IMR-90 (cell line): ENCODE measurements around the gene ANXA4. TPM values are rescaled to one million over a fixed set of nuclear protein-coding genes. Genes with fewer than 3 reads are reported as not detected.
A peak's percentile ranks its signal among the peaks of the same experiment; 100 is the strongest.

ENCODE experiments used
- ATAC-seq: fragments of 200-7000 bp; cut with Tn5 transposase; 2 replicates; pipeline ENCODE4 v1.9.1; 2020; ENCODE audit warnings: low read depth, mild to moderate bottlenecking, moderate library complexity
- BruUV-seq: library from RNA; stranded (reverse); fragments of 400-500 nt; replicated peaks from 2 replicates; lab custom pipeline; 2021; lab: Mats Ljungman, UMichigan
- CTCF ChIA-PET: fragments of 300-600 bp; formaldehyde crosslinking; extraction: SDS; loops from one replicate; lab custom pipeline; 2021; ENCODE audit warnings: antibody characterized with exemption; lab: Yijun Ruan, JAX
- POLR2A ChIA-PET: fragments of 300-600 bp; sonication (Branson Sonifier 250); formaldehyde crosslinking; loops from one replicate; lab custom pipeline; 2022; ENCODE audit warnings: antibody characterized with exemption; ENCODE audit not compliant: unreplicated experiment; lab: Charles Lee
- DNase-seq: peaks from one replicate; pipeline ENCODE4 v3.0.0; 2013
- H2AFZ ChIP-seq: replicated peaks from 2 replicates; pipeline ENCODE3; 2013; ENCODE audit warnings: low read length, mild to moderate bottlenecking; ENCODE audit not compliant: poor library complexity
- H2AK5ac ChIP-seq: 2 replicates; pipeline ENCODE4 v1.6.1; 2013; ENCODE audit warnings: low read depth, low read length, inconsistent platforms
- H2AK9ac ChIP-seq: replicated peaks from 2 replicates; pipeline ENCODE3; 2013; ENCODE audit warnings: mild to moderate bottlenecking, low read depth, low read length, moderate library complexity; ENCODE audit not compliant: poor library complexity
- H2BK120ac ChIP-seq: 2 replicates; pipeline ENCODE4 v1.6.1; 2013; ENCODE audit warnings: low read depth, low read length, inconsistent platforms
- H2BK15ac ChIP-seq: 3 replicates; pipeline ENCODE4 v1.6.1; 2013; ENCODE audit warnings: low read depth, low read length, inconsistent platforms
- H2BK20ac ChIP-seq: 2 replicates; pipeline ENCODE4 v1.6.1; 2013; ENCODE audit warnings: low read depth, mild to moderate bottlenecking, inconsistent platforms, low read length, moderate library complexity
- H2BK5ac ChIP-seq: 2 replicates; pipeline ENCODE4 v1.6.1; 2013; ENCODE audit warnings: mild to moderate bottlenecking, low read depth, low read length, inconsistent platforms; ENCODE audit not compliant: poor library complexity, severe bottlenecking
- H3K14ac ChIP-seq: replicated peaks from 2 replicates; pipeline ENCODE4 v1.6.1; 2013; ENCODE audit warnings: low read depth, low read length, inconsistent platforms
- H3K18ac ChIP-seq: 2 replicates; pipeline ENCODE4 v1.6.1; 2013; ENCODE audit warnings: low read depth, low read length, control low read depth
- H3K23ac ChIP-seq: 2 replicates; pipeline ENCODE4 v1.6.1; 2013; ENCODE audit warnings: low read depth, low read length, inconsistent platforms
- H3K27ac ChIP-seq: 2 replicates; pipeline ENCODE4 v1.5.1; 2013; ENCODE audit warnings: mild to moderate bottlenecking, control low read depth, low read length; ENCODE audit not compliant: insufficient read depth
- H3K27me3 ChIP-seq: 2 replicates; pipeline ENCODE4 v1.6.1; 2013; ENCODE audit warnings: low read length; ENCODE audit not compliant: control insufficient read depth, insufficient read depth
- H3K36me3 ChIP-seq: 2 replicates; pipeline ENCODE4 v1.6.1; 2013; ENCODE audit warnings: low read length, mixed read lengths; ENCODE audit not compliant: control insufficient read depth, insufficient read depth
- H3K4ac ChIP-seq: 2 replicates; pipeline ENCODE4 v1.6.1; 2013; ENCODE audit warnings: low read depth, low read length, inconsistent platforms
- H3K4me1 ChIP-seq: 2 replicates; pipeline ENCODE4 v1.6.1; 2013; ENCODE audit warnings: low read length, mixed read lengths; ENCODE audit not compliant: control insufficient read depth, insufficient read depth
- H3K4me2 ChIP-seq: 2 replicates; pipeline ENCODE4 v1.6.1; 2013; ENCODE audit warnings: low read depth, mild to moderate bottlenecking, control low read depth, low read length, moderate library complexity
- H3K4me3 ChIP-seq: 2 replicates; pipeline ENCODE4 v1.5.1; 2013; ENCODE audit warnings: low read depth, mild to moderate bottlenecking, control low read depth, low read length, moderate library complexity; ENCODE audit not compliant: insufficient read depth
- H3K56ac ChIP-seq: 2 replicates; pipeline ENCODE4 v1.6.1; 2013; ENCODE audit warnings: low read length, inconsistent platforms; ENCODE audit not compliant: insufficient read depth; ENCODE audit errors: extremely low read depth
- H3K79me1 ChIP-seq, 2 experiments: 2 replicates each; pipeline ENCODE4 v1.6.1; 2013; ENCODE audit warnings: low read length in 2 of 2, inconsistent platforms in 1 of 2, low read depth in 1 of 2
- H3K9ac ChIP-seq: 2 replicates; pipeline ENCODE4 v1.6.1; 2013; ENCODE audit warnings: low read depth, low read length, control low read depth
- H3K9me1 ChIP-seq: 2 replicates; pipeline ENCODE4 v1.6.1; 2013; ENCODE audit warnings: low read length, inconsistent platforms; ENCODE audit not compliant: insufficient read depth
- H3K9me3 ChIP-seq: 2 replicates; pipeline ENCODE4 v1.6.1; 2013; ENCODE audit warnings: low read length; ENCODE audit not compliant: control insufficient read depth, insufficient read depth
- H4K20me1 ChIP-seq: 2 replicates; pipeline ENCODE4 v1.6.1; 2013; ENCODE audit warnings: low read length, inconsistent platforms; ENCODE audit not compliant: insufficient read depth
- H4K5ac ChIP-seq: 2 replicates; pipeline ENCODE4 v1.6.1; 2013; ENCODE audit warnings: mild to moderate bottlenecking, low read depth, low read length, control low read depth
- H4K8ac ChIP-seq, 2 experiments: 2 replicates each; pipeline ENCODE4 v1.6.1; 2013; ENCODE audit warnings: low read depth in 2 of 2, low read length in 2 of 2, control low read depth in 1 of 2, inconsistent platforms in 1 of 2
- H4K91ac ChIP-seq: 2 replicates; pipeline ENCODE4 v1.6.1; 2013; ENCODE audit warnings: low read depth, low read length, inconsistent platforms; ENCODE audit not compliant: insufficient read depth
- BHLHE40 ChIP-seq: fragments of 150-350 bp; IDR thresholded peaks from 2 replicates; pipeline ENCODE4 v1.6.1; 2016; ENCODE audit warnings: mild to moderate bottlenecking, low read depth, low read length
- CEBPB ChIP-seq: IDR thresholded peaks from 2 replicates; pipeline ENCODE4 v1.6.1; 2012; ENCODE audit warnings: low read depth, low read length, improper control_type of control experiment
- CHD1 ChIP-seq: IDR thresholded peaks from 2 replicates; pipeline ENCODE4 v1.6.1; 2012; ENCODE audit warnings: low read depth, low read length, improper control_type of control experiment
- FOS ChIP-seq: fragments of 150-350 bp; IDR thresholded peaks from 2 replicates; pipeline ENCODE4 v1.6.1; 2016; ENCODE audit warnings: low read depth, low read length
- MAFK ChIP-seq: IDR thresholded peaks from 2 replicates; pipeline ENCODE4 v1.6.1; 2012; ENCODE audit warnings: low read depth, low read length, improper control_type of control experiment
- MAZ ChIP-seq: IDR thresholded peaks from 2 replicates; pipeline ENCODE4 v1.6.1; 2012; ENCODE audit warnings: low read depth, mild to moderate bottlenecking, low read length, improper control_type of control experiment, moderate library complexity, borderline replicate concordance
- MXI1 ChIP-seq: IDR thresholded peaks from 2 replicates; pipeline ENCODE4 v1.6.1; 2012; ENCODE audit warnings: low read depth, mild to moderate bottlenecking, low read length, moderate library complexity, borderline replicate concordance
- NFE2L2 ChIP-seq: fragments of 150-350 bp; IDR thresholded peaks from 2 replicates; pipeline ENCODE4 v1.6.1; 2016; ENCODE audit warnings: low read depth, mild to moderate bottlenecking, low read length
- POLR2A ChIP-seq: IDR thresholded peaks from 2 replicates; pipeline ENCODE4 v1.6.1; 2012; ENCODE audit warnings: mild to moderate bottlenecking, low read depth, low read length
- RAD21 ChIP-seq: IDR thresholded peaks from 2 replicates; pipeline ENCODE4 v1.6.1; 2012; ENCODE audit warnings: low read length, improper control_type of control experiment
- RCOR1 ChIP-seq: IDR thresholded peaks from 2 replicates; pipeline ENCODE4 v1.6.1; 2012; ENCODE audit warnings: mild to moderate bottlenecking, low read length, improper control_type of control experiment; ENCODE audit not compliant: insufficient replicate concordance
- RFX5 ChIP-seq: IDR thresholded peaks from 2 replicates; pipeline ENCODE4 v1.8.0; 2012; ENCODE audit warnings: low read depth, mild to moderate bottlenecking, low read length, moderate library complexity
- SMC3 ChIP-seq: fragments of 150-350 bp; IDR thresholded peaks from 2 replicates; pipeline ENCODE4 v1.6.1; 2016; ENCODE audit warnings: low read depth, mild to moderate bottlenecking, antibody characterized with exemption, low read length, moderate library complexity
- WGBS, 2 experiments: methylation state at CpG; one replicate each; pipeline versions ENCODE4 v1.1.5 to v1.1.7; 2013; ENCODE audit warnings: missing lambda C conversion rate in 2 of 2; ENCODE audit not compliant: insufficient read length in 1 of 2; ENCODE audit errors: extremely low coverage in 2 of 2; 5-methylcytosine and 5-hydroxymethylcytosine counted together
- dilution Hi-C: fragments of 300-500 bp; cut with HindIII; formaldehyde crosslinking; loops from one replicate; pipeline ENCODE4 v1.14.3; 2018; ENCODE audit warnings: low sequenced_read_pairs; ENCODE audit not compliant: unreplicated experiment
- in situ Hi-C: fragments of 300-500 bp; cut with MboI; formaldehyde crosslinking; loops from 3 replicates; pipeline ENCODE4 v1.14.3; 2019; ENCODE audit warnings: low sequenced_read_pairs, inconsistent platforms, mixed read lengths
- intact Hi-C: fragments of 100-400 bp; cut with micrococcal nuclease; formaldehyde crosslinking; loops from 2 replicates; pipeline ENCODE4 v1.10.0; 2022
- polyA plus RNA-seq, 3 experiments: library from polyadenylated mRNA; depleted of rRNA; stranded (reverse); fragments of >200 nt; gene quantifications; 2 replicates each; pipeline ENCODE4 v1.2.3, GENCODE V29; 2012; ENCODE audit warnings: low replicate concordance in 1 of 3
- total RNA-seq: library from RNA; depleted of rRNA; stranded (reverse); fragments of >200 nt; gene quantifications from 2 replicates; pipeline ENCODE4 v1.2.3, GENCODE V29; 2012
- TF ChIP-seq, protein P1 (sequence below): fragments of 150-350 bp; IDR thresholded peaks from 2 replicates; pipeline ENCODE4 v1.6.1; 2017; ENCODE audit warnings: mild to moderate bottlenecking, antibody characterized with exemption, low read length, low read depth
- TF ChIP-seq, protein P2 (sequence below): conservative IDR thresholded peaks from 2 replicates; pipeline ENCODE4 v1.5.1; 2012; ENCODE audit warnings: mild to moderate bottlenecking, low read depth, low read length, improper control_type of control experiment
- TF ChIP-seq, protein P3 (sequence below): fragments of 150-350 bp; IDR thresholded peaks from 2 replicates; pipeline ENCODE4 v1.6.1; 2016; ENCODE audit warnings: low read depth, mild to moderate bottlenecking, low read length, moderate library complexity, borderline replicate concordance

ANXA4 gene
- total and polyA plus RNA-seq, 2 of the 4 experiments (the other 2 are of a cell fraction) = 22.2 to 72.0 TPM

DNA sequence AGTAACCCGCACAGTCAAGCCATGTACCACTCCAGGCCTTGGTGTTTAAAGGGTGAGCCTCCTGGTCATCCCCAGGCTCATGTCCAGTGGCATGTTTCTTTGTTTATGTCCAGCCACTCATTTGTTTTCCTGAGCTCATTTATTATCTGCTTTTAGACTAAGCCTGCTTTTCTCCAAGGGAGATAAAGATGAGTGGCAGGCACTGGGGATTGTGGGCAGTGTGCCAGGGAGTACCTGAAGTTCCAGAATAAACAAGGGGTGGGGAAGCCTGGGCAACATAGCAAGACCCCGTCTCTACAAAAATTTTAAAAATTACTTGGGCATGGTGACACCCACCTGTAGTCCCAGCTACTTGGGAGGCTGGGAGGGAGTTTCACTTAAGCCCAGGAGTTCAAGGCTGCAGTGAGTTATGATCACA, 1.9 kb downstream of the ANXA4 start:
- BruUV-seq = no TSS peak
- POLR2A ChIA-PET = no interaction called here
- H3K9ac ChIP-seq = no peak overlapping the region
- H2AK5ac ChIP-seq = no peak overlapping the region
- H4K20me1 ChIP-seq = peaks cover 7% of the 10 kb centered on the region; the same call in 1 of the 2 replicates
- dilution Hi-C loops (no loop called here), intact Hi-C loops (loop anchor here (5.0 kb wide), 2 partner anchors 53 to 73 kb away; no protein-coding TSS in a partner anchor), in situ Hi-C loops (loop anchor here (25.0 kb wide), 1 partner anchor 318 kb away; no protein-coding TSS in a partner anchor)
- H2BK15ac ChIP-seq = no peak overlapping the region
- no peak overlapping the region for H3K27ac ChIP-seq
- no CpG with 5 or more reads among the region's 2 CpGs for WGBS, 2 experiments
- no peak for TF ChIP-seq RFX5
- TF ChIP-seq MAFK = no peak
- no peak for TF ChIP-seq POLR2A
- no peak for TF ChIP-seq FOS
- no peak for TF ChIP-seq NFE2L2
- TF ChIP-seq, protein P1, sequence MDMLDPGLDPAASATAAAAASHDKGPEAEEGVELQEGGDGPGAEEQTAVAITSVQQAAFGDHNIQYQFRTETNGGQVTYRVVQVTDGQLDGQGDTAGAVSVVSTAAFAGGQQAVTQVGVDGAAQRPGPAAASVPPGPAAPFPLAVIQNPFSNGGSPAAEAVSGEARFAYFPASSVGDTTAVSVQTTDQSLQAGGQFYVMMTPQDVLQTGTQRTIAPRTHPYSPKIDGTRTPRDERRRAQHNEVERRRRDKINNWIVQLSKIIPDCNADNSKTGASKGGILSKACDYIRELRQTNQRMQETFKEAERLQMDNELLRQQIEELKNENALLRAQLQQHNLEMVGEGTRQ = no peak
- no peak for TF ChIP-seq CEBPB
- TF ChIP-seq, protein P2, sequence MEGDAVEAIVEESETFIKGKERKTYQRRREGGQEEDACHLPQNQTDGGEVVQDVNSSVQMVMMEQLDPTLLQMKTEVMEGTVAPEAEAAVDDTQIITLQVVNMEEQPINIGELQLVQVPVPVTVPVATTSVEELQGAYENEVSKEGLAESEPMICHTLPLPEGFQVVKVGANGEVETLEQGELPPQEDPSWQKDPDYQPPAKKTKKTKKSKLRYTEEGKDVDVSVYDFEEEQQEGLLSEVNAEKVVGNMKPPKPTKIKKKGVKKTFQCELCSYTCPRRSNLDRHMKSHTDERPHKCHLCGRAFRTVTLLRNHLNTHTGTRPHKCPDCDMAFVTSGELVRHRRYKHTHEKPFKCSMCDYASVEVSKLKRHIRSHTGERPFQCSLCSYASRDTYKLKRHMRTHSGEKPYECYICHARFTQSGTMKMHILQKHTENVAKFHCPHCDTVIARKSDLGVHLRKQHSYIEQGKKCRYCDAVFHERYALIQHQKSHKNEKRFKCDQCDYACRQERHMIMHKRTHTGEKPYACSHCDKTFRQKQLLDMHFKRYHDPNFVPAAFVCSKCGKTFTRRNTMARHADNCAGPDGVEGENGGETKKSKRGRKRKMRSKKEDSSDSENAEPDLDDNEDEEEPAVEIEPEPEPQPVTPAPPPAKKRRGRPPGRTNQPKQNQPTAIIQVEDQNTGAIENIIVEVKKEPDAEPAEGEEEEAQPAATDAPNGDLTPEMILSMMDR = no peak
- TF ChIP-seq MXI1 = no peak
- TF ChIP-seq BHLHE40 = no peak
- no peak for TF ChIP-seq SMC3
- no peak for TF ChIP-seq RAD21
- TF ChIP-seq, protein P3, sequence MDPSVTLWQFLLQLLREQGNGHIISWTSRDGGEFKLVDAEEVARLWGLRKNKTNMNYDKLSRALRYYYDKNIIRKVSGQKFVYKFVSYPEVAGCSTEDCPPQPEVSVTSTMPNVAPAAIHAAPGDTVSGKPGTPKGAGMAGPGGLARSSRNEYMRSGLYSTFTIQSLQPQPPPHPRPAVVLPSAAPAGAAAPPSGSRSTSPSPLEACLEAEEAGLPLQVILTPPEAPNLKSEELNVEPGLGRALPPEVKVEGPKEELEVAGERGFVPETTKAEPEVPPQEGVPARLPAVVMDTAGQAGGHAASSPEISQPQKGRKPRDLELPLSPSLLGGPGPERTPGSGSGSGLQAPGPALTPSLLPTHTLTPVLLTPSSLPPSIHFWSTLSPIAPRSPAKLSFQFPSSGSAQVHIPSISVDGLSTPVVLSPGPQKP = no peak
- no peak for TF ChIP-seq CHD1
- no peak for TF ChIP-seq MAZ
- no peak for TF ChIP-seq RCOR1
- ATAC-seq = no peak
- no peak overlapping the region for H2AFZ ChIP-seq
- peaks cover 8% of the 10 kb centered on the region; the same call in 1 of the 2 replicates for H3K9me1 ChIP-seq
- H4K5ac ChIP-seq = no peak overlapping the region
- no peak overlapping the region for H3K14ac ChIP-seq
- no peak overlapping the region for H2BK5ac ChIP-seq
- CTCF ChIA-PET = interaction anchor here (1.4 kb wide), 1 partner anchor 19 kb away, joined by 5 read pairs; no protein-coding TSS in a partner anchor
- no peak for DNase-seq
- H3K27me3 ChIP-seq = no peaks in the 10 kb centered on the region
- no peak overlapping the region for H3K4ac ChIP-seq
- no peak overlapping the region for H3K4me2 ChIP-seq
- peaks cover 27 to 51% of the 10 kb centered on the region in 2 experiments for H3K79me1 ChIP-seq
- H3K4me1 ChIP-seq = peaks cover 2% of the 10 kb centered on the region
- H4K91ac ChIP-seq = no peak overlapping the region
- no peak overlapping the region for H4K8ac ChIP-seq
- H3K9me3 ChIP-seq = no peaks in the 10 kb centered on the region
- H2BK20ac ChIP-seq = no peak overlapping the region
- H3K23ac ChIP-seq = peak overlapping the region; percentile 32; the same call in 1 of the 2 replicates
- H3K56ac ChIP-seq = no peak overlapping the region
- no peak overlapping the region for H2BK120ac ChIP-seq
- H3K4me3 ChIP-seq = no peak overlapping the region
- H3K36me3 ChIP-seq = no peaks in the 10 kb centered on the region
- no peak overlapping the region for H2AK9ac ChIP-seq
- H3K18ac ChIP-seq = no peak overlapping the region
